GM21717 (cell line): Measurements from ENCODE around the gene SH3GL2.
"Not testable (repeated sequence)": the region's sequence is repeated elsewhere in the genome, so short reads cannot be mapped to it uniquely, and the experiment has no call there.

Experiments used
- ATAC-seq: cut with Tn5 transposase; IDR thresholded peaks from one replicate; pipeline ENCODE4 v1.9.1; 2021; ENCODE audit warnings: mild to moderate bottlenecking, moderate library complexity; ENCODE audit not compliant: unreplicated experiment

The SH3GL2 gene

GRCh38 chr9:17742067-17742466, 163.2 kb downstream of the SH3GL2 start:
- ATAC-seq, result no peak

GRCh38 chr9:17744786-17745185, 165.9 kb downstream of the SH3GL2 start:
- ATAC-seq, result no peak

- no peak for ATAC-seq
Observed at GRCh38 chr9:17750269-17750668, 171.4 kb downstream of the SH3GL2 start.

- ATAC-seq, result no peak
Observed at GRCh38 chr9:17751486-17751885, 172.6 kb downstream of the SH3GL2 start.

GRCh38 chr9:17752021-17752420, 173.2 kb downstream of the SH3GL2 start:
- ATAC-seq, result no peak

GRCh38 chr9:17757816-17758215, 178.9 kb downstream of the SH3GL2 start:
- no peak for ATAC-seq

- no peak for ATAC-seq
Observed at GRCh38 chr9:17760250-17760649, 181.4 kb downstream of the SH3GL2 start.

GRCh38 chr9:17761984-17762676, 183.3 kb downstream of the SH3GL2 start:
- no peak for ATAC-seq

GRCh38 chr9:17764306-17764705, 185.4 kb downstream of the SH3GL2 start:
- ATAC-seq, result no peak

- not testable (repeated sequence) for ATAC-seq
Observed at GRCh38 chr9:17765131-17765530, 186.3 kb downstream of the SH3GL2 start.

GRCh38 chr9:17772223-17772622, 193.4 kb downstream of the SH3GL2 start:
- ATAC-seq, result no peak

- no peak for ATAC-seq
Observed at GRCh38 chr9:17775656-17776055, 196.8 kb downstream of the SH3GL2 start.

- ATAC-seq, result no peak
Observed at GRCh38 chr9:17776735-17777134, 197.9 kb downstream of the SH3GL2 start.

- ATAC-seq, result no peak
Observed at GRCh38 chr9:17777465-17777864, 198.6 kb downstream of the SH3GL2 start.

GRCh38 chr9:17782430-17783149, 203.7 kb downstream of the SH3GL2 start:
- no peak for ATAC-seq

- ATAC-seq, result no peak
Observed at GRCh38 chr9:17783227-17783626, 204.4 kb downstream of the SH3GL2 start.

GRCh38 chr9:17789316-17789715, 210.4 kb downstream of the SH3GL2 start:
- ATAC-seq, result no peak

- ATAC-seq, result peak; percentile 56
Observed at GRCh38 chr9:17793713-17794622, 215.1 kb downstream of the SH3GL2 start.

- ATAC-seq, result no peak
Observed at GRCh38 chr9:17795744-17796143, 216.9 kb downstream of the SH3GL2 start.

- no peak for ATAC-seq
Observed at GRCh38 chr9:17799369-17799768, 220.5 kb downstream of the SH3GL2 start.

- ATAC-seq, result no peak
Observed at GRCh38 chr9:17800418-17800817, 221.6 kb downstream of the SH3GL2 start.
